HepG2 (cell line): ENCODE results near the gene KCNMB2. TPM values are rescaled to one million over a fixed set of nuclear protein-coding genes. Genes with fewer than 3 reads are reported as not detected.

ENCODE experiments used
- ATAC-seq: fragments of 200-7000 bp; cut with Tn5 transposase; 3 replicates; pipeline ENCODE4 v1.9.1; 2020; ENCODE audit warnings: mild to moderate bottlenecking, moderate library complexity
- BruUV-seq: library from RNA; stranded (reverse); fragments of 400-500 nt; replicated peaks from 2 replicates; lab custom pipeline; 2021; lab: Mats Ljungman, UMichigan
- CTCF ChIA-PET: fragments of 300-600 bp; formaldehyde crosslinking; extraction: SDS; loops from one replicate; lab custom pipeline; 2021; ENCODE audit warnings: low total read pairs, inconsistent platforms, low intra/inter-chr PET ratio; lab: Yijun Ruan, JAX
- POLR2A ChIA-PET: fragments of 350-600 bp; sonication (Branson Sonifier 250); formaldehyde crosslinking; loops from one replicate; lab custom pipeline; 2020; ENCODE audit warnings: antibody characterized with exemption, inconsistent platforms; lab: Yijun Ruan, JAX
- DNase-seq: peaks from one replicate; pipeline ENCODE4 v3.0.0-alpha.2; 2015; ENCODE audit warnings: low spot score
- FAIRE-seq: peaks from 3 replicates; lab custom pipeline; 2011; peaks lifted over from hg19 to GRCh38; lab: Jason Lieb, UNC
- H2AFZ ChIP-seq: one replicate; pipeline ENCODE4 v1.6.1; 2011; ENCODE audit warnings: low read length, inconsistent platforms
- H3K27ac ChIP-seq: fragments of 300-600 bp; 3 replicates; pipeline ENCODE4 v1.8.0; 2011; ENCODE audit warnings: mixed run types, mild to moderate bottlenecking, mixed read lengths, low read length, inconsistent platforms; ENCODE audit not compliant: insufficient read depth; ENCODE audit errors: extremely low read length
- H3K27me3 ChIP-seq, 2 experiments: fragments of 200-600 bp in 1 of 2; 2 replicates in 1 of 2; 3 replicates in 1 of 2; pipeline versions ENCODE4 v1.6.0 to v1.8.0; 2011; ENCODE audit warnings: low read length in 2 of 2, mild to moderate bottlenecking in 2 of 2, moderate library complexity in 2 of 2, inconsistent platforms in 1 of 2; ENCODE audit not compliant: insufficient read depth in 2 of 2, control insufficient read depth in 1 of 2
- H3K36me3 ChIP-seq, 2 experiments: fragments of 200-600 bp in 1 of 2; replicated peaks in 1 of 2; 2 replicates in 1 of 2; 3 replicates in 1 of 2; pipeline versions ENCODE4 v1.5.1 to v1.8.0; 2011; ENCODE audit warnings: low read length in 2 of 2, inconsistent platforms in 1 of 2; ENCODE audit not compliant: insufficient read depth in 2 of 2, control insufficient read depth in 1 of 2
- H3K4me1 ChIP-seq: 2 replicates; pipeline ENCODE4 v1.5.1; 2012; ENCODE audit warnings: low read length, inconsistent platforms; ENCODE audit not compliant: insufficient read depth
- H3K4me2 ChIP-seq: 2 replicates; pipeline ENCODE4 v1.6.0; 2011; ENCODE audit warnings: low read depth, low read length, inconsistent platforms
- H3K4me3 ChIP-seq, 3 experiments: fragments of 200-600 bp in 1 of 3; sonication (generic), shearing (Covaris generic) in 1 of 3; replicated peaks in 1 of 3; 2 replicates each; pipeline ENCODE4 v1.5.1; 2011 to 2016; ENCODE audit warnings: low read length in 3 of 3, inconsistent platforms in 2 of 3, low read depth in 2 of 3, mild to moderate bottlenecking in 2 of 3, control low read depth in 1 of 3, mixed read lengths in 1 of 3; ENCODE audit not compliant: insufficient read depth in 1 of 3
- H3K79me2 ChIP-seq: one replicate; pipeline ENCODE4 v1.6.1; 2011; ENCODE audit warnings: low read length, inconsistent platforms; ENCODE audit not compliant: insufficient read depth
- H3K9ac ChIP-seq: 2 replicates; pipeline ENCODE4 v1.6.0; 2011; ENCODE audit warnings: mild to moderate bottlenecking, low read depth, low read length, inconsistent platforms; ENCODE audit not compliant: insufficient read depth
- H3K9me3 ChIP-seq: 2 replicates; pipeline ENCODE4 v1.5.1; 2012; ENCODE audit warnings: mild to moderate bottlenecking, low read length
- H4K20me1 ChIP-seq: 2 replicates; pipeline ENCODE4 v1.6.0; 2011; ENCODE audit warnings: inconsistent platforms, mild to moderate bottlenecking, low read length, moderate library complexity; ENCODE audit not compliant: insufficient read depth
- DRAP1 ChIP-seq: IDR thresholded peaks from 2 replicates; pipeline ENCODE4 v1.6.1; 2016; ENCODE audit warnings: missing genetic modification reagents, missing compliant biosample characterization
- MAF1 ChIP-seq: sonication (generic); formaldehyde crosslinking; IDR thresholded peaks from 2 replicates; pipeline ENCODE4 v1.5.0; 2020; ENCODE audit warnings: missing genetic modification reagents, borderline replicate concordance
- MAX ChIP-seq: IDR thresholded peaks from 2 replicates; pipeline ENCODE4 v1.6.1; 2012; ENCODE audit warnings: inconsistent platforms
- SCMH1 ChIP-seq: sonication (generic); formaldehyde crosslinking; IDR thresholded peaks from 2 replicates; pipeline ENCODE4 v1.9.0; 2021; ENCODE audit warnings: missing genetic modification reagents, mild to moderate bottlenecking, borderline replicate concordance
- ZNF44 ChIP-seq: sonication (generic); formaldehyde crosslinking; IDR thresholded peaks from 2 replicates; pipeline ENCODE4 v1.5.1; 2020; ENCODE audit warnings: mild to moderate bottlenecking, missing genetic modification reagents
- ZNF503 ChIP-seq: sonication (generic); formaldehyde crosslinking; IDR thresholded peaks from 2 replicates; pipeline ENCODE4 v1.4.0; 2020; ENCODE audit warnings: missing genetic modification reagents
- WGBS: methylation state at CpG from one replicate; pipeline ENCODE4 v1.1.6; 2017; ENCODE audit warnings: low lambda C conversion rate; 5-methylcytosine and 5-hydroxymethylcytosine counted together
- in situ Hi-C: cut with HindIII; loops from 2 replicates; pipeline ENCODE4 v1.10.0; 2017; ENCODE audit warnings: low pct_unique_long_range_greater_than_20kb; ENCODE audit not compliant: extremely low pct_ligation_motif_present
- intact Hi-C: fragments of 100-400 bp; cut with micrococcal nuclease; formaldehyde crosslinking; loops from one replicate; pipeline ENCODE4 v1.10.0; 2022; ENCODE audit not compliant: unreplicated experiment
- polyA plus RNA-seq, 8 experiments: library from polyadenylated mRNA; depleted of rRNA in 3 of 8; stranded (reverse) in 7 of 8; unstranded in 1 of 8; fragments of >200 nt; fragmentation: Illumina TruSeq in 4 of 8; extraction: Trizol in 4 of 8; gene quantifications; 2 replicates each; pipeline versions ENCODE4 v1.2.1 to v1.2.3, GENCODE V29; 2011 to 2016; ENCODE audit warnings: low read depth in 4 of 8, missing spikeins in 1 of 8, mixed read lengths in 1 of 8; ENCODE audit not compliant: insufficient read depth in 1 of 8
- total RNA-seq, 5 experiments: library from RNA; depleted of rRNA; stranded (reverse); fragments of >200 nt; fragmentation: Illumina TruSeq; extraction: Trizol; gene quantifications; 2 replicates each; pipeline ENCODE4 v1.2.3, GENCODE V29; 2016; ENCODE audit warnings: low read depth in 1 of 5
- TF ChIP-seq, protein P1 (sequence below): sonication (generic); formaldehyde crosslinking; IDR thresholded peaks from 2 replicates; pipeline ENCODE4 v1.5.0; 2020; ENCODE audit warnings: mild to moderate bottlenecking, missing genetic modification reagents, borderline replicate concordance
- TF ChIP-seq, protein P2 (sequence below): sonication (generic); formaldehyde crosslinking; IDR thresholded peaks from 2 replicates; pipeline ENCODE4 v1.5.0; 2020; ENCODE audit warnings: mild to moderate bottlenecking, missing genetic modification reagents, borderline replicate concordance

Gene KCNMB2
- total and polyA plus RNA-seq, 2 of the 13 experiments (the other 11 are each of a cell fraction or from before 2014, with no cell fraction given) = not detected

DNA sequence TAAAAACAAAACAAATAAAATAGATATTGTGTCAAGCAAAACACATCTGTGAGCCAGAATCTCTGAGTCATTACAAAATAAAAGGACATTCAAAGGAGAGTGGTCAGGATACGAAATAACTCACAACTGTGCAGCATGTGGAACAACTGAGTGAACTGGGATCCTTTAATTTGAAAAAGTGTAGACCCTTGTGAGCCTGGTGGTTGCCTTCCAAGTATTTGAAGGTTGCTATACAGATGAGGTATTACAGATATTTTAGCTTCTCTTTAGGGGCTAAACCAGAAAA lies 26.7 kb downstream of the KCNMB2 start:
- POLR2A ChIA-PET = no interaction called here
- no peaks in the 10 kb centered on the region for H3K79me2 ChIP-seq
- no peak overlapping the region for H3K27ac ChIP-seq
- no peaks in the 10 kb centered on the region for H3K4me1 ChIP-seq
- FAIRE-seq = no peak
- WGBS = 3% methylated on average over 1 of the region's 1 CpG
- H3K36me3 ChIP-seq = no peaks in the 10 kb centered on the region
- DNase-seq = no peak
- H4K20me1 ChIP-seq = no peaks in the 10 kb centered on the region
- H3K9me3 ChIP-seq = no peaks in the 10 kb centered on the region
- ATAC-seq = no peak
- H3K27me3 ChIP-seq = no peaks in the 10 kb centered on the region
- no TSS peak for BruUV-seq
- CTCF ChIA-PET = no interaction called here
- in situ Hi-C loops = no loop called here
- H3K9ac ChIP-seq = no peak overlapping the region
- H2AFZ ChIP-seq = no peak overlapping the region
- H3K4me2 ChIP-seq = no peak overlapping the region
- intact Hi-C loops = no loop called here
- H3K4me3 ChIP-seq = no peak overlapping the region
- no peak for TF ChIP-seq ZNF503 (CRISPR knock-in tag)
- TF ChIP-seq, protein P1, sequence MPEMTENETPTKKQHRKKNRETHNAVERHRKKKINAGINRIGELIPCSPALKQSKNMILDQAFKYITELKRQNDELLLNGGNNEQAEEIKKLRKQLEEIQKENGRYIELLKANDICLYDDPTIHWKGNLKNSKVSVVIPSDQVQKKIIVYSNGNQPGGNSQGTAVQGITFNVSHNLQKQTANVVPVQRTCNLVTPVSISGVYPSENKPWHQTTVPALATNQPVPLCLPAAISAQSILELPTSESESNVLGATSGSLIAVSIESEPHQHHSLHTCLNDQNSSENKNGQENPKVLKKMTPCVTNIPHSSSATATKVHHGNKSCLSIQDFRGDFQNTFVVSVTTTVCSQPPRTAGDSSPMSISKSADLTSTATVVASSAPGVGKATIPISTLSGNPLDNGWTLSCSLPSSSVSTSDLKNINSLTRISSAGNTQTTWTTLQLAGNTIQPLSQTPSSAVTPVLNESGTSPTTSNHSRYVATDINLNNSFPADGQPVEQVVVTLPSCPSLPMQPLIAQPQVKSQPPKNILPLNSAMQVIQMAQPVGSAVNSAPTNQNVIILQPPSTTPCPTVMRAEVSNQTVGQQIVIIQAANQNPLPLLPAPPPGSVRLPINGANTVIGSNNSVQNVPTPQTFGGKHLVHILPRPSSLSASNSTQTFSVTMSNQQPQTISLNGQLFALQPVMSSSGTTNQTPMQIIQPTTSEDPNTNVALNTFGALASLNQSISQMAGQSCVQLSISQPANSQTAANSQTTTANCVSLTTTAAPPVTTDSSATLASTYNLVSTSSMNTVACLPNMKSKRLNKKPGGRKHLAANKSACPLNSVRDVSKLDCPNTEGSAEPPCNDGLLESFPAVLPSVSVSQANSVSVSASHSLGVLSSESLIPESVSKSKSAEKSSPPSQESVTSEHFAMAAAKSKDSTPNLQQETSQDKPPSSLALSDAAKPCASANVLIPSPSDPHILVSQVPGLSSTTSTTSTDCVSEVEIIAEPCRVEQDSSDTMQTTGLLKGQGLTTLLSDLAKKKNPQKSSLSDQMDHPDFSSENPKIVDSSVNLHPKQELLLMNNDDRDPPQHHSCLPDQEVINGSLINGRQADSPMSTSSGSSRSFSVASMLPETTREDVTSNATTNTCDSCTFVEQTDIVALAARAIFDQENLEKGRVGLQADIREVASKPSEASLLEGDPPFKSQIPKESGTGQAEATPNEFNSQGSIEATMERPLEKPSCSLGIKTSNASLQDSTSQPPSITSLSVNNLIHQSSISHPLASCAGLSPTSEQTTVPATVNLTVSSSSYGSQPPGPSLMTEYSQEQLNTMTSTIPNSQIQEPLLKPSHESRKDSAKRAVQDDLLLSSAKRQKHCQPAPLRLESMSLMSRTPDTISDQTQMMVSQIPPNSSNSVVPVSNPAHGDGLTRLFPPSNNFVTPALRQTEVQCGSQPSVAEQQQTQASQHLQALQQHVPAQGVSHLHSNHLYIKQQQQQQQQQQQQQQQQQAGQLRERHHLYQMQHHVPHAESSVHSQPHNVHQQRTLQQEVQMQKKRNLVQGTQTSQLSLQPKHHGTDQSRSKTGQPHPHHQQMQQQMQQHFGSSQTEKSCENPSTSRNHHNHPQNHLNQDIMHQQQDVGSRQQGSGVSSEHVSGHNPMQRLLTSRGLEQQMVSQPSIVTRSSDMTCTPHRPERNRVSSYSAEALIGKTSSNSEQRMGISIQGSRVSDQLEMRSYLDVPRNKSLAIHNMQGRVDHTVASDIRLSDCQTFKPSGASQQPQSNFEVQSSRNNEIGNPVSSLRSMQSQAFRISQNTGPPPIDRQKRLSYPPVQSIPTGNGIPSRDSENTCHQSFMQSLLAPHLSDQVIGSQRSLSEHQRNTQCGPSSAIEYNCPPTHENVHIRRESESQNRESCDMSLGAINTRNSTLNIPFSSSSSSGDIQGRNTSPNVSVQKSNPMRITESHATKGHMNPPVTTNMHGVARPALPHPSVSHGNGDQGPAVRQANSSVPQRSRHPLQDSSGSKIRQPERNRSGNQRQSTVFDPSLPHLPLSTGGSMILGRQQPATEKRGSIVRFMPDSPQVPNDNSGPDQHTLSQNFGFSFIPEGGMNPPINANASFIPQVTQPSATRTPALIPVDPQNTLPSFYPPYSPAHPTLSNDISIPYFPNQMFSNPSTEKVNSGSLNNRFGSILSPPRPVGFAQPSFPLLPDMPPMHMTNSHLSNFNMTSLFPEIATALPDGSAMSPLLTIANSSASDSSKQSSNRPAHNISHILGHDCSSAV (CRISPR knock-in tag) = no peak
- TF ChIP-seq ZNF44 (CRISPR knock-in tag) = no peak
- no peak for TF ChIP-seq MAF1
- TF ChIP-seq, protein P2, sequence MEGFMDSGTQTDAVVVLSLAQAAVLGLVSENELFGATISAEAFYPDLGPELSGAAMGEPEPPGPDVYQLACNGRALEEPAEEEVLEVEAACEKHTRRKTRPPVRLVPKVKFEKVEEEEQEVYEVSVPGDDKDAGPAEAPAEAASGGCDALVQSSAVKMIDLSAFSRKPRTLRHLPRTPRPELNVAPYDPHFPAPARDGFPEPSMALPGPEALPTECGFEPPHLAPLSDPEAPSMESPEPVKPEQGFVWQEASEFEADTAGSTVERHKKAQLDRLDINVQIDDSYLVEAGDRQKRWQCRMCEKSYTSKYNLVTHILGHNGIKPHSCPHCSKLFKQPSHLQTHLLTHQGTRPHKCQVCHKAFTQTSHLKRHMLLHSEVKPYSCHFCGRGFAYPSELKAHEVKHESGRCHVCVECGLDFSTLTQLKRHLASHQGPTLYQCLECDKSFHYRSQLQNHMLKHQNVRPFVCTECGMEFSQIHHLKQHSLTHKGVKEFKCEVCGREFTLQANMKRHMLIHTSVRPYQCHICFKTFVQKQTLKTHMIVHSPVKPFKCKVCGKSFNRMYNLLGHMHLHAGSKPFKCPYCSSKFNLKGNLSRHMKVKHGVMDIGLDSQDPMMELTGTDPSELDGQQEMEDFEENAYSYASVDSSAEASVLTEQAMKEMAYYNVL (CRISPR knock-in tag) = no peak
- TF ChIP-seq DRAP1 (CRISPR knock-in tag) = no peak
- no peak for TF ChIP-seq SCMH1 (CRISPR knock-in tag)
- TF ChIP-seq MAX = no peak
